GM12874 (cell line): ENCODE measurements around the gene IL32.

ENCODE experiments used
- CTCF ChIP-seq: IDR thresholded peaks from 2 replicates; pipeline ENCODE4 v1.5.1; 2011; ENCODE audit warnings: low read depth, mild to moderate bottlenecking, control low read depth, low read length, moderate library complexity; ENCODE audit not compliant: insufficient read depth

Gene IL32

GRCh38 chr16:3020604-3021448 is 44.6 kb upstream of the IL32 start:
- no peak for TF ChIP-seq CTCF

GRCh38 chr16:3021449-3022207 is 43.8 kb upstream of the IL32 start:
- TF ChIP-seq CTCF: peak; percentile 62

- no peak for TF ChIP-seq CTCF
These were observed 43.2 kb upstream of the IL32 start for GRCh38 chr16:3022208-3022683.

GRCh38 chr16:3022684-3023414 is 42.6 kb upstream of the IL32 start:
- no peak for TF ChIP-seq CTCF

- no peak for TF ChIP-seq CTCF
These were observed 42.1 kb upstream of the IL32 start for GRCh38 chr16:3023415-3023668.

- TF ChIP-seq CTCF: no peak
These were observed 41.6 kb upstream of the IL32 start, which contains the start of the genes HCFC1R1 and THOC6 for GRCh38 chr16:3023669-3024478. HCFC1R1 (minus strand) TSS chr16:3023942; CDS start chr16:3023941, 1 bp downstream. THOC6 (plus strand) TSS chr16:3024035; CDS start chr16:3024327, 292 bp downstream.
